ENCODE results near the gene MLLT6. TPM values are rescaled to one million over a fixed set of nuclear protein-coding genes. Genes with fewer than 3 reads are reported as not detected.

Gene MLLT6
- 21.9 to 31.4 TPM (median 28.0 TPM) in 5 replicates for total RNA-seq (2022; extraction: Qiagen RNA extraction)

GRCh38 chr17:38704606-38705522 is at the start of gene MLLT6:
Gene MLLT6, plus strand, starts transcription at chr17:38705273. Its CDS starts 360 bp downstream, at chr17:38705633.

GRCh38 chr17:38674749-38675615 is 30.1 kb upstream of the MLLT6 start, which contains the start of gene EPOP:
Gene EPOP, minus strand, starts transcription at chr17:38674957. Its CDS starts 462 bp downstream, at chr17:38674495.

GRCh38 chr17:38729886-38730525 is 24.9 kb downstream of the MLLT6 start, which contains the start of gene CISD3:
Gene CISD3, plus strand, starts transcription at chr17:38730341. Its CDS starts 18 bp downstream, at chr17:38730359.

GRCh38 chr17:38748149-38748891 is 43.2 kb downstream of the MLLT6 start, which contains the start of gene PCGF2:
Gene PCGF2, minus strand, starts transcription at chr17:38748336. Its CDS starts 7,934 bp downstream, at chr17:38740402.

GRCh38 chr17:38752308-38753070 is 47.4 kb downstream of the MLLT6 start, which contains the start of gene PSMB3:
Gene PSMB3, plus strand, starts transcription at chr17:38752741. Its CDS starts 86 bp downstream, at chr17:38752827.

Other genes starting within 250 kb of the MLLT6 start
- 2.0 to 3.2 TPM (median 2.7 TPM) in 5 replicates for gene SRCIN1, start 99.3 kb upstream of the MLLT6 start, total RNA-seq (2022; extraction: Qiagen RNA extraction)
- 10.9 to 12.9 TPM (median 12.0 TPM) in 5 replicates for gene EPOP, start 30.3 kb upstream of the MLLT6 start, total RNA-seq (2022; extraction: Qiagen RNA extraction)
- 45.3 to 98.5 TPM (median 90.3 TPM) in 5 replicates for gene CISD3, start 25.1 kb downstream of the MLLT6 start, total RNA-seq (2022; extraction: Qiagen RNA extraction)
- gene PCGF2, start 43.1 kb downstream of the MLLT6 start, total RNA-seq (2022; extraction: Qiagen RNA extraction): 36.0 to 61.2 TPM (median 54.0 TPM) in 5 replicates
- 333 to 456 TPM (median 432 TPM) in 5 replicates for gene PSMB3, start 47.5 kb downstream of the MLLT6 start, total RNA-seq (2022; extraction: Qiagen RNA extraction)
- gene PIP4K2B, start 94.3 kb downstream of the MLLT6 start, total RNA-seq (2022; extraction: Qiagen RNA extraction): 35.3 to 47.1 TPM (median 39.4 TPM) in 5 replicates
- 19.6 to 25.9 TPM (median 20.5 TPM) in 5 replicates for gene CWC25, start 120.0 kb downstream of the MLLT6 start, total RNA-seq (2022; extraction: Qiagen RNA extraction)
- 2,337 to 2,980 TPM (median 2,639 TPM) in 5 replicates for gene RPL23, start 148.4 kb downstream of the MLLT6 start, total RNA-seq (2022; extraction: Qiagen RNA extraction)
- 246 to 296 TPM (median 250 TPM) in 5 replicates for gene LASP1, start 164.8 kb downstream of the MLLT6 start, total RNA-seq (2022; extraction: Qiagen RNA extraction)